Activated T-cell treated with anti-CD3 and anti-CD28 coated beads, Interleukin-2, amount 50 U/mL, for 72 hours (primary cell): ENCODE results near the gene NUBP1. TPM values are rescaled to one million over a fixed set of nuclear protein-coding genes. Genes with fewer than 3 reads are reported as not detected.
"Not testable (repeated sequence)": the region's sequence is repeated elsewhere in the genome, so short reads cannot be mapped to it uniquely, and the experiment has no call there.

Experiments used
- ATAC-seq, 2 donors: fragments of 150-1000 bp; cut with Tn5 transposase; replicated peaks in 1 of 2; 2 replicates each; pipeline ENCODE4 v1.10.0; 2021; ENCODE audit warnings: moderate library complexity in 2 of 2, mild to moderate bottlenecking in 1 of 2
- DNase-seq, 2 donors: peaks; one replicate each; pipeline ENCODE4 v3.0.0; 2021 to 2022; ENCODE audit warnings: mixed read lengths in 1 of 2
- H3K27ac Mint-ChIP-seq: one replicate; pipeline ENCODE4 v1.8.0; 2022; ENCODE audit warnings: mild to moderate bottlenecking, moderate library complexity, mixed read lengths
- H3K27me3 Mint-ChIP-seq: one replicate; pipeline ENCODE4 v1.8.0; 2022; ENCODE audit warnings: low read depth, mixed read lengths
- H3K36me3 Mint-ChIP-seq, 2 donors: one replicate each; pipeline ENCODE4 v1.8.0; 2022; ENCODE audit warnings: mixed read lengths in 2 of 2, mild to moderate bottlenecking in 1 of 2; ENCODE audit not compliant: insufficient read depth in 2 of 2
- H3K4me1 Mint-ChIP-seq: one replicate; pipeline ENCODE4 v1.8.0; 2022; ENCODE audit warnings: low read depth, mixed read lengths
- H3K4me3 Mint-ChIP-seq, 2 donors: one replicate each; pipeline ENCODE4 v1.8.0; 2022; ENCODE audit warnings: mild to moderate bottlenecking in 2 of 2, mixed read lengths in 2 of 2, moderate library complexity in 2 of 2
- H3K9me3 Mint-ChIP-seq, 2 donors: one replicate each; pipeline ENCODE4 v1.8.0; 2022; ENCODE audit warnings: mixed read lengths in 2 of 2
- total RNA-seq, 2 donors: library from RNA; stranded (reverse); gene quantifications; one replicate each; pipeline ENCODE4 v1.2.3, GENCODE V29; 2022

Gene NUBP1
- total RNA-seq, 2 donors from 2014 or later = 22.4 to 24.9 TPM

- Mint-ChIP-seq H3K27me3 (no peaks in the 10 kb centered on the region), H3K9me3 (no peaks in the 10 kb centered on the region), H3K36me3 (no peaks in the 10 kb centered on the region), H3K4me3 (no peak overlapping the region), H3K27ac (no peak overlapping the region), H3K4me1 (peaks cover 58% of the 10 kb centered on the region)
- ATAC-seq (no peak), DNase-seq (no peak)
Measured at GRCh38 chr16:10740000-10740844, 3.4 kb upstream of the NUBP1 start.

- Mint-ChIP-seq H3K36me3 (no peaks in the 10 kb centered on the region), H3K4me3 (no peak overlapping the region), H3K27me3 (no peaks in the 10 kb centered on the region), H3K27ac (no peak overlapping the region), H3K4me1 (peaks cover 58% of the 10 kb centered on the region), H3K9me3 (no peaks in the 10 kb centered on the region)
- DNase-seq = no peak
- no peak for ATAC-seq
Measured at GRCh38 chr16:10740845-10741208, 2.8 kb upstream of the NUBP1 start.

GRCh38 chr16:10741249-10741648, 2.4 kb upstream of the NUBP1 start:
- not testable (repeated sequence) for H3K27ac Mint-ChIP-seq, DNase-seq, H3K27me3 Mint-ChIP-seq, H3K4me3 Mint-ChIP-seq, H3K9me3 Mint-ChIP-seq, ATAC-seq, H3K36me3 Mint-ChIP-seq
- H3K4me1 Mint-ChIP-seq = peaks cover 58% of the 10 kb centered on the region

GRCh38 chr16:10741844-10742243, 1.8 kb upstream of the NUBP1 start:
- H3K27me3 Mint-ChIP-seq = no peaks in the 10 kb centered on the region
- H3K4me1 Mint-ChIP-seq = peaks cover 61% of the 10 kb centered on the region
- no peak overlapping the region for H3K27ac Mint-ChIP-seq
- H3K4me3 Mint-ChIP-seq = peak overlapping the region in 1 of 2 donors; percentile 19
- H3K36me3 Mint-ChIP-seq = no peaks in the 10 kb centered on the region
- no peak for DNase-seq
- no peaks in the 10 kb centered on the region for H3K9me3 Mint-ChIP-seq
- no peak for ATAC-seq

GRCh38 chr16:10743227-10743609, 424 bp upstream of the NUBP1 start:
- peak overlapping the region; percentile 95 for H3K27ac Mint-ChIP-seq
- H3K4me3 Mint-ChIP-seq = peak overlapping the region; percentile 85 to 89
- DNase-seq (no peak), ATAC-seq (no peak)
- H3K27me3 Mint-ChIP-seq = no peaks in the 10 kb centered on the region
- peaks cover 0 to 2% of the 10 kb centered on the region in 2 donors for H3K36me3 Mint-ChIP-seq
- H3K9me3 Mint-ChIP-seq = no peaks in the 10 kb centered on the region
- peaks cover 56% of the 10 kb centered on the region for H3K4me1 Mint-ChIP-seq

- Mint-ChIP-seq H3K4me3 (peak overlapping the region; percentile 85 to 89), H3K9me3 (no peaks in the 10 kb centered on the region), H3K27ac (peak overlapping the region; percentile 95), H3K27me3 (no peaks in the 10 kb centered on the region), H3K36me3 (peaks cover 3 to 4% of the 10 kb centered on the region in 2 donors), H3K4me1 (peaks cover 56% of the 10 kb centered on the region)
- ATAC-seq = no peak
- no peak for DNase-seq
Measured at GRCh38 chr16:10744370-10745030, 858 bp downstream of the NUBP1 start.

- Mint-ChIP-seq H3K4me3 (peak overlapping the region in 1 of 2 donors; percentile 2), H3K36me3 (peaks cover 3 to 4% of the 10 kb centered on the region in 2 donors), H3K27me3 (no peaks in the 10 kb centered on the region), H3K27ac (no peak overlapping the region), H3K4me1 (peaks cover 55% of the 10 kb centered on the region), H3K9me3 (no peaks in the 10 kb centered on the region)
- DNase-seq (no peak), ATAC-seq (no peak)
Measured at GRCh38 chr16:10745841-10746240, 2.2 kb downstream of the NUBP1 start.

GRCh38 chr16:10750793-10751192, 7.2 kb downstream of the NUBP1 start:
- no peaks in the 10 kb centered on the region for H3K9me3 Mint-ChIP-seq
- H3K4me3 Mint-ChIP-seq = peak overlapping the region in 1 of 2 donors; percentile 6
- H3K36me3 Mint-ChIP-seq = peaks cover 4 to 6% of the 10 kb centered on the region in 2 donors
- H3K27me3 Mint-ChIP-seq = no peaks in the 10 kb centered on the region
- no peak overlapping the region for H3K27ac Mint-ChIP-seq
- H3K4me1 Mint-ChIP-seq = peaks cover 58% of the 10 kb centered on the region
- ATAC-seq (no peak), DNase-seq (no peak)

GRCh38 chr16:10751291-10751697, 7.7 kb downstream of the NUBP1 start:
- peak; percentile 69 to 74 for ATAC-seq

GRCh38 chr16:10752843-10753523, 9.3 kb downstream of the NUBP1 start:
- H3K4me3 Mint-ChIP-seq = no peak overlapping the region
- H3K4me1 Mint-ChIP-seq = peaks cover 54% of the 10 kb centered on the region
- no peaks in the 10 kb centered on the region for H3K9me3 Mint-ChIP-seq
- DNase-seq (no peak), ATAC-seq (no peak)
- H3K36me3 Mint-ChIP-seq = peaks cover 4% of the 10 kb centered on the region in 2 donors
- H3K27me3 Mint-ChIP-seq = no peaks in the 10 kb centered on the region
- no peak overlapping the region for H3K27ac Mint-ChIP-seq

More at GRCh38 chr16:10751291-10751697, 7.7 kb downstream of the NUBP1 start:
- H3K4me1 Mint-ChIP-seq = peaks cover 60% of the 10 kb centered on the region
- H3K4me3 Mint-ChIP-seq = peak overlapping the region in 1 of 2 donors; percentile 6
- no peak overlapping the region for H3K27ac Mint-ChIP-seq
- DNase-seq = peak; percentile 53 to 57
- no peaks in the 10 kb centered on the region for H3K27me3 Mint-ChIP-seq
- peaks cover 4 to 6% of the 10 kb centered on the region in 2 donors for H3K36me3 Mint-ChIP-seq
- H3K9me3 Mint-ChIP-seq = no peaks in the 10 kb centered on the region

- ATAC-seq = no peak
- DNase-seq = no peak
- H3K36me3 Mint-ChIP-seq = peaks cover 2 to 4% of the 10 kb centered on the region in 2 donors
- peaks cover 48% of the 10 kb centered on the region for H3K4me1 Mint-ChIP-seq
- H3K4me3 Mint-ChIP-seq = no peak overlapping the region
- H3K27ac Mint-ChIP-seq = no peak overlapping the region
- no peaks in the 10 kb centered on the region for H3K27me3 Mint-ChIP-seq
- no peaks in the 10 kb centered on the region for H3K9me3 Mint-ChIP-seq
Measured at GRCh38 chr16:10753670-10754069, 10.0 kb downstream of the NUBP1 start.

GRCh38 chr16:10754941-10755340, 11.3 kb downstream of the NUBP1 start:
- Mint-ChIP-seq H3K4me3 (no peak overlapping the region), H3K36me3 (peaks cover 2% of the 10 kb centered on the region in 2 donors), H3K27ac (no peak overlapping the region), H3K9me3 (no peaks in the 10 kb centered on the region), H3K4me1 (peaks cover 36% of the 10 kb centered on the region), H3K27me3 (no peaks in the 10 kb centered on the region)
- no peak for DNase-seq
- ATAC-seq = peak; percentile 71 to 76

- DNase-seq (no peak), ATAC-seq (no peak)
- Mint-ChIP-seq H3K27me3 (no peaks in the 10 kb centered on the region), H3K36me3 (peaks cover 4 to 11% of the 10 kb centered on the region in 2 donors), H3K4me3 (no peak overlapping the region), H3K4me1 (peaks cover 23% of the 10 kb centered on the region), H3K27ac (no peak overlapping the region), H3K9me3 (no peaks in the 10 kb centered on the region)
Measured at GRCh38 chr16:10756574-10756973, 12.9 kb downstream of the NUBP1 start.
